HEK293 (cell line): ENCODE data around the gene ERGIC1.
A peak's percentile ranks its signal among the peaks of the same experiment; 100 is the strongest.

ENCODE experiments used
- ATF2 ChIP-seq: fragments of 450-650 bp; formaldehyde crosslinking; IDR thresholded peaks from 2 replicates; pipeline ENCODE4 v1.5.1; 2016; ENCODE audit warnings: missing biosample characterization, missing genetic modification characterization, low read depth
- GFI1B ChIP-seq: fragments of 450-650 bp; formaldehyde crosslinking; IDR thresholded peaks from 2 replicates; pipeline ENCODE4 v1.5.1; 2016; ENCODE audit warnings: missing biosample characterization, missing genetic modification characterization
- HOXD13 ChIP-seq: sonication (generic); formaldehyde crosslinking; IDR thresholded peaks from 2 replicates; pipeline ENCODE4 v1.8.0; 2022; ENCODE audit warnings: missing genetic modification reagents, borderline replicate concordance
- KLF17 ChIP-seq: fragments of 450-650 bp; formaldehyde crosslinking; IDR thresholded peaks from 2 replicates; pipeline ENCODE4 v1.5.1; 2016; ENCODE audit warnings: missing biosample characterization, missing genetic modification characterization
- KLF8 ChIP-seq: fragments of 450-650 bp; formaldehyde crosslinking; IDR thresholded peaks from 2 replicates; pipeline ENCODE4 v1.5.1; 2016; ENCODE audit warnings: missing biosample characterization, missing genetic modification characterization
- PATZ1 ChIP-seq: fragments of 450-650 bp; formaldehyde crosslinking; IDR thresholded peaks from 2 replicates; pipeline ENCODE4 v1.5.1; 2016; ENCODE audit warnings: missing biosample characterization, missing genetic modification characterization
- REST ChIP-seq: fragments of 450-650 bp; formaldehyde crosslinking; IDR thresholded peaks from 2 replicates; pipeline ENCODE4 v1.5.1; 2016; ENCODE audit warnings: missing biosample characterization, missing genetic modification characterization
- ZBTB17 ChIP-seq: fragments of 450-650 bp; formaldehyde crosslinking; IDR thresholded peaks from 2 replicates; pipeline ENCODE4 v1.5.1; 2016; ENCODE audit warnings: missing biosample characterization, missing genetic modification characterization
- ZBTB49 ChIP-seq: fragments of 450-650 bp; formaldehyde crosslinking; IDR thresholded peaks from 2 replicates; pipeline ENCODE4 v1.5.1; 2016; ENCODE audit warnings: missing biosample characterization, missing genetic modification characterization, low read depth
- ZFP3 ChIP-seq: fragments of 450-650 bp; formaldehyde crosslinking; IDR thresholded peaks from 2 replicates; pipeline ENCODE4 v1.5.1; 2016; ENCODE audit warnings: low read depth, missing biosample characterization, missing genetic modification characterization
- ZFP41 ChIP-seq: fragments of 450-650 bp; formaldehyde crosslinking; IDR thresholded peaks from 2 replicates; pipeline ENCODE4 v1.5.1; 2016; ENCODE audit warnings: missing biosample characterization, missing genetic modification characterization, borderline replicate concordance
- ZNF10 ChIP-seq: fragments of 450-650 bp; formaldehyde crosslinking; IDR thresholded peaks from 2 replicates; pipeline ENCODE4 v1.5.1; 2017; ENCODE audit warnings: missing biosample characterization, missing genetic modification characterization
- ZNF132 ChIP-seq: fragments of 450-650 bp; formaldehyde crosslinking; IDR thresholded peaks from 2 replicates; pipeline ENCODE4 v1.5.1; 2017; ENCODE audit warnings: missing biosample characterization, missing genetic modification characterization, borderline replicate concordance
- ZNF133 ChIP-seq: fragments of 450-650 bp; formaldehyde crosslinking; IDR thresholded peaks from 2 replicates; pipeline ENCODE4 v1.5.1; 2016; ENCODE audit warnings: missing biosample characterization, missing genetic modification characterization
- ZNF140 ChIP-seq: fragments of 450-650 bp; formaldehyde crosslinking; IDR thresholded peaks from 2 replicates; pipeline ENCODE4 v1.5.1; 2016; ENCODE audit warnings: missing biosample characterization, missing genetic modification characterization
- ZNF174 ChIP-seq: fragments of 450-650 bp; formaldehyde crosslinking; IDR thresholded peaks from 2 replicates; pipeline ENCODE4 v1.5.0; 2017; ENCODE audit warnings: missing biosample characterization, mild to moderate bottlenecking, missing genetic modification characterization
- ZNF2 ChIP-seq: fragments of 450-650 bp; formaldehyde crosslinking; IDR thresholded peaks from 2 replicates; pipeline ENCODE4 v1.5.1; 2016; ENCODE audit warnings: missing biosample characterization, missing genetic modification characterization
- ZNF266 ChIP-seq: fragments of 450-650 bp; formaldehyde crosslinking; IDR thresholded peaks from 2 replicates; pipeline ENCODE4 v1.5.1; 2016; ENCODE audit warnings: missing biosample characterization, missing genetic modification characterization, low read depth
- ZNF302 ChIP-seq: fragments of 450-650 bp; formaldehyde crosslinking; IDR thresholded peaks from 2 replicates; pipeline ENCODE4 v1.5.1; 2016; ENCODE audit warnings: missing biosample characterization, missing genetic modification characterization, low read depth
- ZNF398 ChIP-seq: fragments of 450-650 bp; formaldehyde crosslinking; IDR thresholded peaks from 2 replicates; pipeline ENCODE4 v1.5.1; 2017; ENCODE audit warnings: missing biosample characterization, missing genetic modification characterization
- ZNF514 ChIP-seq: fragments of 450-650 bp; formaldehyde crosslinking; IDR thresholded peaks from 2 replicates; pipeline ENCODE4 v1.5.1; 2016; ENCODE audit warnings: missing biosample characterization, missing genetic modification characterization
- ZNF560 ChIP-seq: fragments of 450-650 bp; formaldehyde crosslinking; IDR thresholded peaks from 2 replicates; pipeline ENCODE4 v1.5.1; 2017; ENCODE audit warnings: missing biosample characterization, missing genetic modification characterization, borderline replicate concordance
- ZNF571 ChIP-seq: fragments of 450-650 bp; formaldehyde crosslinking; IDR thresholded peaks from 2 replicates; pipeline ENCODE4 v1.5.0; 2017; ENCODE audit warnings: missing biosample characterization, missing genetic modification characterization
- ZNF692 ChIP-seq: fragments of 450-650 bp; formaldehyde crosslinking; IDR thresholded peaks from 2 replicates; pipeline ENCODE4 v1.5.1; 2016; ENCODE audit warnings: missing biosample characterization, missing genetic modification characterization
- ZNF747 ChIP-seq: fragments of 450-650 bp; formaldehyde crosslinking; IDR thresholded peaks from 2 replicates; pipeline ENCODE4 v1.5.1; 2016; ENCODE audit warnings: missing biosample characterization, missing genetic modification characterization
- ZNF837 ChIP-seq: fragments of 450-650 bp; formaldehyde crosslinking; IDR thresholded peaks from 2 replicates; pipeline ENCODE4 v1.5.1; 2016; ENCODE audit warnings: missing biosample characterization, missing genetic modification characterization

Gene ERGIC1

GRCh38 chr5:172903790-172904189 lies 69.7 kb downstream of the ERGIC1 start (continued):
- TF ChIP-seq ZNF140 (tag by site-specific recombination) (no peak), ZNF132 (tag by site-specific recombination) (no peak), HOXD13 (CRISPR knock-in tag) (peak; percentile 75; the same call in 1 of the 2 replicates), ZFP41 (tag by site-specific recombination) (no peak), ZBTB17 (tag by site-specific recombination) (peak; percentile 51), ZNF571 (tag by site-specific recombination) (no peak), ZBTB49 (no peak), ATF2 (no peak; the same call in 1 of the 2 replicates), ZNF2 (peak; percentile 78; the same call in 1 of the 2 replicates), ZNF837 (no peak), ZNF692 (tag by site-specific recombination) (peak; percentile 96), KLF17 (tag by site-specific recombination) (peak; percentile 86), ZNF266 (tag by site-specific recombination) (peak; percentile 67), ZFP3 (tag by site-specific recombination) (no peak), GFI1B (tag by site-specific recombination) (no peak), ZNF398 (tag by site-specific recombination) (peak; percentile 99), ZNF174 (no peak), ZNF560 (no peak), ZNF133 (tag by site-specific recombination) (no peak), ZNF514 (0 out of 2 replicates have a peak, but pooled peaks have one; percentile 22), REST (tag by site-specific recombination) (no peak), KLF8 (peak; percentile 93), ZNF747 (tag by site-specific recombination) (peak; percentile 25; the same call in 1 of the 2 replicates), PATZ1 (peak; percentile 89), ZNF302 (tag by site-specific recombination) (peak; percentile 30; the same call in 1 of the 2 replicates), ZNF10 (tag by site-specific recombination) (no peak; the same call in 1 of the 2 replicates)
